Upper lobe of left lung (tissue), 4 donors: ENCODE results near the gene GATC.

Experiments
- POLR2AphosphoS5 ChIP-seq, 2 donors: sonication (generic); formaldehyde crosslinking; IDR thresholded peaks; one replicate each; pipeline ENCODE4 v1.5.1; 2017; ENCODE audit warnings: antibody characterized with exemption in 2 of 2
- TF ChIP-seq, protein P1 (sequence below), 6 experiments: fragments of 450-650 bp in 4 of 6; fragments of 200-600 bp in 2 of 6; sonication (generic) in 2 of 6; IDR thresholded peaks; one replicate each; pipeline ENCODE4 v1.5.1; 2016 to 2019; ENCODE audit warnings: antibody characterized with exemption in 6 of 6

DNA sequence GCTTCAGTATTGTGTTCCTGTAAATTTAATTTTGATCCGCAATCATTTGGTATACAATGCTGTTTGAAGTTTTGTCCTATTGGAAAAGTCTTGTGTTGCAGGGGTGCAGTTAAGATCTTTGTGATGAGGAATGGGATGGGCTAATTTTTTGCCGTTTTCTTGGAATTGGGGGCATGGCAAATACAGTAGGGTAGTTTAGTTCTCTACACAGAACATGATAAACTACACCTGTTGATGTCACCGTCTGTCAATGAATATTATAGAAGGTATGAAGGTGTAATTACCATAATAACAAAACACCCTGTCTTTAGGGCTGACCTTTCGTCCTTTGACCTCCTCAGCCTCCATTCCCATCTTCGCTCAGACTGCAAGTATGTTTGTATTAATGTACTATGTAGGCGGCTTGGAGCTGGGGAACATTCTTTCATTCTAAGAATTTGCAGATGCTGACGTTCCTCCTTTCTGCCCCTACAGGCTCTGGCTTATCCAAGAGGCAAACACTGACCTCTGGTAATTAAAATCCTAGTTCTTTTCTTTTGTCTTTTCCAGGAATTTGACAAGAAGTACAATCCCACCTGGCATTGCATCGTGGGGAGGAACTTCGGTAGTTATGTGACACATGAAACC lies 51.4 kb downstream of the GATC start:
- TF ChIP-seq POLR2AphosphoS5 (IDR thresholded peaks at IDR 0.05): no peak
- TF ChIP-seq, protein P1, sequence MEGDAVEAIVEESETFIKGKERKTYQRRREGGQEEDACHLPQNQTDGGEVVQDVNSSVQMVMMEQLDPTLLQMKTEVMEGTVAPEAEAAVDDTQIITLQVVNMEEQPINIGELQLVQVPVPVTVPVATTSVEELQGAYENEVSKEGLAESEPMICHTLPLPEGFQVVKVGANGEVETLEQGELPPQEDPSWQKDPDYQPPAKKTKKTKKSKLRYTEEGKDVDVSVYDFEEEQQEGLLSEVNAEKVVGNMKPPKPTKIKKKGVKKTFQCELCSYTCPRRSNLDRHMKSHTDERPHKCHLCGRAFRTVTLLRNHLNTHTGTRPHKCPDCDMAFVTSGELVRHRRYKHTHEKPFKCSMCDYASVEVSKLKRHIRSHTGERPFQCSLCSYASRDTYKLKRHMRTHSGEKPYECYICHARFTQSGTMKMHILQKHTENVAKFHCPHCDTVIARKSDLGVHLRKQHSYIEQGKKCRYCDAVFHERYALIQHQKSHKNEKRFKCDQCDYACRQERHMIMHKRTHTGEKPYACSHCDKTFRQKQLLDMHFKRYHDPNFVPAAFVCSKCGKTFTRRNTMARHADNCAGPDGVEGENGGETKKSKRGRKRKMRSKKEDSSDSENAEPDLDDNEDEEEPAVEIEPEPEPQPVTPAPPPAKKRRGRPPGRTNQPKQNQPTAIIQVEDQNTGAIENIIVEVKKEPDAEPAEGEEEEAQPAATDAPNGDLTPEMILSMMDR (IDR thresholded peaks at IDR 0.05): no peak
